Astrocyte (in vitro differentiated cells and primary cell): ENCODE measurements around the gene PRKCB. TPM values are rescaled to one million over a fixed set of nuclear protein-coding genes. Genes with fewer than 3 reads are reported as not detected.

Experiments used
- DNase-seq: peaks from one replicate; pipeline ENCODE4 v3.0.0-alpha.2; 2010; ENCODE audit warnings: low read depth
- FAIRE-seq: peaks from 2 replicates; lab custom pipeline; 2011; peaks lifted over from hg19 to GRCh38; lab: Jason Lieb, UNC
- H2AFZ ChIP-seq: 2 replicates; pipeline ENCODE4 v1.6.0; 2012; ENCODE audit warnings: low read depth, low read length, inconsistent platforms
- H3K27ac ChIP-seq: 2 replicates; pipeline ENCODE4 v1.5.1; 2011; ENCODE audit warnings: low read depth, low read length, inconsistent platforms
- H3K27me3 ChIP-seq: 2 replicates; pipeline ENCODE4 v1.6.0; 2011; ENCODE audit warnings: low read length, inconsistent platforms; ENCODE audit not compliant: insufficient read depth
- H3K36me3 ChIP-seq: 2 replicates; pipeline ENCODE4 v1.5.1; 2011; ENCODE audit warnings: low read length, inconsistent platforms; ENCODE audit not compliant: insufficient read depth
- H3K4me1 ChIP-seq: 2 replicates; pipeline ENCODE4 v1.5.1; 2011; ENCODE audit warnings: low read length, inconsistent platforms; ENCODE audit not compliant: insufficient read depth
- H3K4me2 ChIP-seq: 2 replicates; pipeline ENCODE4 v1.6.0; 2012; ENCODE audit warnings: low read length, inconsistent platforms
- H3K4me3 ChIP-seq: 2 replicates; pipeline ENCODE4 v1.5.1; 2011; ENCODE audit warnings: low read depth, mild to moderate bottlenecking, low read length, inconsistent platforms; ENCODE audit not compliant: insufficient read depth
- H3K79me2 ChIP-seq: 2 replicates; pipeline ENCODE4 v1.6.0; 2012; ENCODE audit warnings: mild to moderate bottlenecking, low read length, inconsistent platforms; ENCODE audit not compliant: insufficient read depth
- H3K9ac ChIP-seq: 2 replicates; pipeline ENCODE4 v1.6.0; 2012; ENCODE audit warnings: mild to moderate bottlenecking, low read length, inconsistent platforms
- H3K9me3 ChIP-seq: 2 replicates; pipeline ENCODE4 v1.5.1; 2012; ENCODE audit warnings: low read depth, mild to moderate bottlenecking, low read length, inconsistent platforms; ENCODE audit not compliant: insufficient read depth
- H4K20me1 ChIP-seq: 2 replicates; pipeline ENCODE4 v1.6.0; 2012; ENCODE audit warnings: low read length, inconsistent platforms; ENCODE audit not compliant: insufficient read depth
- H3K27ac Mint-ChIP-seq: one replicate; pipeline ENCODE4 v1.8.0; 2021; ENCODE audit warnings: mild to moderate bottlenecking, mixed read lengths; ENCODE audit not compliant: unreplicated experiment
- H3K27me3 Mint-ChIP-seq: one replicate; pipeline ENCODE4 v1.8.0; 2021; ENCODE audit warnings: low read depth, mixed read lengths; ENCODE audit not compliant: unreplicated experiment
- H3K36me3 Mint-ChIP-seq: one replicate; pipeline ENCODE4 v1.8.0; 2021; ENCODE audit warnings: low read depth, mixed read lengths; ENCODE audit not compliant: unreplicated experiment
- H3K4me1 Mint-ChIP-seq: one replicate; pipeline ENCODE4 v1.8.0; 2021; ENCODE audit warnings: low read depth, mixed read lengths; ENCODE audit not compliant: unreplicated experiment
- H3K4me3 Mint-ChIP-seq: one replicate; pipeline ENCODE4 v1.8.0; 2021; ENCODE audit warnings: mild to moderate bottlenecking, moderate library complexity, mixed read lengths; ENCODE audit not compliant: unreplicated experiment
- H3K9me3 Mint-ChIP-seq: one replicate; pipeline ENCODE4 v1.8.0; 2021; ENCODE audit warnings: mild to moderate bottlenecking, mixed read lengths; ENCODE audit not compliant: unreplicated experiment
- EZH2 ChIP-seq: IDR thresholded peaks from 2 replicates; pipeline ENCODE4 v1.6.1; 2012; ENCODE audit warnings: mild to moderate bottlenecking, low read length, inconsistent platforms; ENCODE audit not compliant: insufficient read depth
- total RNA-seq: library from RNA; stranded (reverse); gene quantifications from 2 replicates; pipeline ENCODE4 v1.2.1, GENCODE V29; 2021
- TF ChIP-seq, protein P1 (sequence below): IDR thresholded peaks from 2 replicates; pipeline ENCODE4 v1.5.1; 2011; ENCODE audit warnings: low read depth, mild to moderate bottlenecking, inconsistent platforms, low read length, moderate library complexity; ENCODE audit not compliant: insufficient read depth

PRKCB gene
- total RNA-seq, 1 donor from 2014 or later = 2.5 TPM

DNA sequence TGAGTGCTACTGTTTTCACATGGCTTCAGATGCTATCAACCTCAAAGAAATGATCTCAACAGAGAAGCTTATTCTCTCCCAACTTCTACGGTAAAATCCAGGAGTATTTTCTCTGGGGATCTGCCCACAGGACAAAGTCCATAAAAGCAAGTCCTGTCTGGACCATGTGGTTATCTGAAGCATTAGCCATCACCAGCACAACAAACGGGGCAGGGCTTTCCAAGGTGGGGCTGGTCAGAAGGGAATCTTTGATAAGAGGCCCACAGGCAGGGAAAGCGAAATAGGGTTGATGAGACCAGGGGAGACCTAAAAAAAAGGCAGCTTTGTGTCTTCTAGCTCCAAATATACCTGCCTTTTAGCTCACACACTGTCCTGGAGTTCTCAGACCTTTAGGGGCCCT, 381.7 kb downstream of the PRKCB start:
- Histone ChIP-seq H3K27ac (no peak overlapping the region), H3K27me3 (no peaks in the 10 kb centered on the region), H2AFZ (no peak overlapping the region), H3K9ac (no peak overlapping the region), H3K4me1 (no peaks in the 10 kb centered on the region), H3K9me3 (no peaks in the 10 kb centered on the region), H3K36me3 (no peaks in the 10 kb centered on the region), H3K4me3 (no peak overlapping the region), H3K4me2 (no peak overlapping the region), H3K79me2 (no peaks in the 10 kb centered on the region), H4K20me1 (no peaks in the 10 kb centered on the region)
- TF ChIP-seq, protein P1, sequence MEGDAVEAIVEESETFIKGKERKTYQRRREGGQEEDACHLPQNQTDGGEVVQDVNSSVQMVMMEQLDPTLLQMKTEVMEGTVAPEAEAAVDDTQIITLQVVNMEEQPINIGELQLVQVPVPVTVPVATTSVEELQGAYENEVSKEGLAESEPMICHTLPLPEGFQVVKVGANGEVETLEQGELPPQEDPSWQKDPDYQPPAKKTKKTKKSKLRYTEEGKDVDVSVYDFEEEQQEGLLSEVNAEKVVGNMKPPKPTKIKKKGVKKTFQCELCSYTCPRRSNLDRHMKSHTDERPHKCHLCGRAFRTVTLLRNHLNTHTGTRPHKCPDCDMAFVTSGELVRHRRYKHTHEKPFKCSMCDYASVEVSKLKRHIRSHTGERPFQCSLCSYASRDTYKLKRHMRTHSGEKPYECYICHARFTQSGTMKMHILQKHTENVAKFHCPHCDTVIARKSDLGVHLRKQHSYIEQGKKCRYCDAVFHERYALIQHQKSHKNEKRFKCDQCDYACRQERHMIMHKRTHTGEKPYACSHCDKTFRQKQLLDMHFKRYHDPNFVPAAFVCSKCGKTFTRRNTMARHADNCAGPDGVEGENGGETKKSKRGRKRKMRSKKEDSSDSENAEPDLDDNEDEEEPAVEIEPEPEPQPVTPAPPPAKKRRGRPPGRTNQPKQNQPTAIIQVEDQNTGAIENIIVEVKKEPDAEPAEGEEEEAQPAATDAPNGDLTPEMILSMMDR = no peak
- TF ChIP-seq EZH2 = no peak
- no peaks in the 10 kb centered on the region for H3K36me3 Mint-ChIP-seq
- H3K27ac Mint-ChIP-seq = no peak overlapping the region
- H3K4me1 Mint-ChIP-seq = peaks cover 14% of the 10 kb centered on the region
- no peak overlapping the region for H3K4me3 Mint-ChIP-seq
- peaks cover 3% of the 10 kb centered on the region for H3K9me3 Mint-ChIP-seq
- DNase-seq (no peak), FAIRE-seq (no peak)
- peaks cover 16% of the 10 kb centered on the region for H3K27me3 Mint-ChIP-seq

DNA sequence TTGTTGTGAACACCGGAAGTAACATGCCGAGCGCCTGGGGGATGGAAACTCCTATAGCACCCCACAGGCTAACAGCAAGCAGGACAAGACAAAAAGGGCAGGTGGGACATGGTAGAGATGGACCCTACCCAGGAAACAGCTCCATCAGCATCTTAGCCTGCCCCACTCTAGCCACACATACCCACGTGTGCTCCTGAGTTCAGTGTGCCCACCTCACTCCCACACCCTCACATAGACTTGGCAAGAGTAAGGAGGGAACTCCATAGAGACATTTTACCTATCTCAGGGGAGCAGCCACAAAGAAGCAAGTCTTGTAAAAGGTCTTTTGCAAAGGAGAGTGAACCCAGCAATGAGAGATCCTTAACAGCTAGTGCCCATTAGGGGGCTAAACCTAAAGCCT, 382.5 kb downstream of the PRKCB start:
- Mint-ChIP-seq H3K27ac (no peak overlapping the region), H3K4me1 (peaks cover 14% of the 10 kb centered on the region), H3K4me3 (no peak overlapping the region), H3K36me3 (no peaks in the 10 kb centered on the region), H3K27me3 (peaks cover 16% of the 10 kb centered on the region), H3K9me3 (peaks cover 3% of the 10 kb centered on the region)
- no peak overlapping the region for H3K4me3 ChIP-seq
- H3K27ac ChIP-seq = no peak overlapping the region
- H3K4me1 ChIP-seq = no peaks in the 10 kb centered on the region
- no peaks in the 10 kb centered on the region for H3K36me3 ChIP-seq
- H3K9me3 ChIP-seq = no peaks in the 10 kb centered on the region
- H3K9ac ChIP-seq = no peak overlapping the region
- DNase-seq (no peak), FAIRE-seq (no peak)
- H3K27me3 ChIP-seq = no peaks in the 10 kb centered on the region
- TF ChIP-seq, protein P1 = no peak
- TF ChIP-seq EZH2 = no peak
- no peaks in the 10 kb centered on the region for H3K79me2 ChIP-seq
- no peak overlapping the region for H2AFZ ChIP-seq
- no peak overlapping the region for H3K4me2 ChIP-seq
- no peaks in the 10 kb centered on the region for H4K20me1 ChIP-seq

DNA sequence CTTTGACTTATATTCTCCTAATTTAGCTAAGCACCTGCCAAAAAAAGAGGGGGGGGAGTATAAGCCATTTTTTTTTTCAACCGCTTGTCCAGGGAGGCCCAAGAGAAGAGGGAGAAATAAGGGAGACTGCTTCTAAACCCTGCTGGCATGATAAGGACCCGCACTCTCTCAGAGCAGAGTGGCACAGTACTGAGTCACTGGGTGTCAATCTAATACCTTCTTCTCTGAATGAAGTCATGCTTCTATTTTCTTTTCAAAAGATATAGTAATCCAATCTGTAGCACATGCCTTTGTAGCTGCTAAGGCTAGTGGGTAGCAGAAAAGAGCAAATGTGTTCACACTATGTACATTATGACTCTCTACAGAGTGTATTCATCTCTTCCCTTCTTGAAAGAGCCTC, 385.4 kb downstream of the PRKCB start:
- Histone ChIP-seq H4K20me1 (no peaks in the 10 kb centered on the region), H3K4me2 (no peak overlapping the region), H3K9ac (no peak overlapping the region), H3K79me2 (no peaks in the 10 kb centered on the region), H3K4me1 (no peaks in the 10 kb centered on the region), H3K27me3 (no peaks in the 10 kb centered on the region), H3K27ac (no peak overlapping the region), H3K4me3 (no peak overlapping the region), H3K9me3 (no peaks in the 10 kb centered on the region), H2AFZ (no peak overlapping the region), H3K36me3 (no peaks in the 10 kb centered on the region)
- no peaks in the 10 kb centered on the region for H3K36me3 Mint-ChIP-seq
- H3K4me3 Mint-ChIP-seq = no peak overlapping the region
- peaks cover 3% of the 10 kb centered on the region for H3K9me3 Mint-ChIP-seq
- H3K27me3 Mint-ChIP-seq = peaks cover 14% of the 10 kb centered on the region
- no peak for TF ChIP-seq EZH2
- TF ChIP-seq, protein P1 = no peak
- DNase-seq (no peak), FAIRE-seq (no peak)
- no peak overlapping the region for H3K27ac Mint-ChIP-seq
- H3K4me1 Mint-ChIP-seq = peaks cover 2% of the 10 kb centered on the region
